Right atrium auricular region (tissue), 2 donors: Measurements from ENCODE around the gene APH1A. TPM values are rescaled to one million over a fixed set of nuclear protein-coding genes. Genes with fewer than 3 reads are reported as not detected.
"Not testable (repeated sequence)": the region's sequence is repeated elsewhere in the genome, so short reads cannot be mapped to it uniquely, and the experiment has no call there.

ENCODE experiments used
- DNase-seq: peaks from one replicate; pipeline ENCODE4 v3.0.0-alpha.2; 2019; ENCODE audit warnings: low spot score
- H3K27ac ChIP-seq, 2 donors: fragments of 200-600 bp; sonication (generic); 1 replicate in 1 of 2; 2 replicates in 1 of 2; pipeline ENCODE4 v1.5.1; 2016 to 2019
- H3K27me3 ChIP-seq, 2 donors: fragments of 200-600 bp; sonication (generic); one replicate each; pipeline versions ENCODE4 v1.5.1 to v1.6.0; 2017 to 2019
- H3K36me3 ChIP-seq: fragments of 200-600 bp; sonication (generic); one replicate; pipeline ENCODE4 v1.5.1; 2016
- H3K4me1 ChIP-seq, 2 donors: fragments of 200-600 bp; sonication (generic); one replicate each; pipeline versions ENCODE4 v1.5.1 to v1.6.0; 2017 to 2019
- H3K4me3 ChIP-seq, 2 donors: fragments of 200-600 bp; sonication (generic); 1 replicate in 1 of 2; 2 replicates in 1 of 2; pipeline ENCODE4 v1.5.1; 2017 to 2019; ENCODE audit warnings: mild to moderate bottlenecking in 1 of 2, moderate library complexity in 1 of 2
- H3K9me3 ChIP-seq, 2 donors: fragments of 200-600 bp; sonication (generic); one replicate each; pipeline ENCODE4 v1.5.1; 2019
- CTCF ChIP-seq, 2 donors: fragments of 200-600 bp; sonication (generic); IDR thresholded peaks; one replicate each; pipeline ENCODE4 v1.5.1; 2019; ENCODE audit warnings: antibody characterized with exemption in 2 of 2
- total RNA-seq, 2 donors: library from RNA; depleted of rRNA; stranded (reverse); fragments of >200 nt; gene quantifications; one replicate each; pipeline ENCODE4 v1.1.0, GENCODE V29; 2016

The APH1A gene
- 10 to 100 TPM; 60.6 to 64.9 TPM for total RNA-seq

- peak within 1 kb of the TSS; percentile 97 to 99 for H3K27ac ChIP-seq
- peak within 1 kb of the TSS; percentile 98 for H3K4me3 ChIP-seq
- H3K4me1 ChIP-seq: peaks cover 0 to 45% of the 10 kb centered on the region in 2 donors
- H3K9me3 ChIP-seq: no peaks in the 10 kb centered on the region
- H3K36me3 ChIP-seq: peaks cover 35% of the 10 kb centered on the region
- H3K27me3 ChIP-seq: no peaks in the 10 kb centered on the region
- DNase-seq: peak; percentile 98
- no peak for TF ChIP-seq CTCF (IDR thresholded peaks at IDR 0.05)
These were observed at the start of gene APH1A for GRCh38 chr1:150268705-150269403. APH1A (minus strand) TSS chr1:150269016; CDS start chr1:150268810, 206 bp downstream.

- not testable (repeated sequence) for H3K27me3 ChIP-seq, H3K4me3 ChIP-seq, H3K36me3 ChIP-seq, H3K27ac ChIP-seq, DNase-seq, H3K4me1 ChIP-seq, H3K9me3 ChIP-seq
These were observed 45.9 kb upstream of the APH1A start for GRCh38 chr1:150314691-150315090.

- no peak for DNase-seq
- H3K27me3 ChIP-seq: no peaks in the 10 kb centered on the region
- H3K9me3 ChIP-seq: no peaks in the 10 kb centered on the region
- no peak overlapping the region for H3K27ac ChIP-seq
- no peaks in the 10 kb centered on the region for H3K4me1 ChIP-seq
- H3K4me3 ChIP-seq: no peak overlapping the region
- TF ChIP-seq CTCF (IDR thresholded peaks at IDR 0.05): no peak
- H3K36me3 ChIP-seq: peaks cover 11% of the 10 kb centered on the region
These were observed 42.9 kb upstream of the APH1A start for GRCh38 chr1:150311762-150312161.

- no peaks in the 10 kb centered on the region for H3K9me3 ChIP-seq
- no peak for DNase-seq
- no peak overlapping the region for H3K27ac ChIP-seq
- no peak for TF ChIP-seq CTCF (IDR thresholded peaks at IDR 0.05)
- no peak overlapping the region for H3K4me3 ChIP-seq
- no peaks in the 10 kb centered on the region for H3K4me1 ChIP-seq
- no peaks in the 10 kb centered on the region for H3K27me3 ChIP-seq
- H3K36me3 ChIP-seq: peaks cover 11% of the 10 kb centered on the region
These were observed 41.1 kb upstream of the APH1A start for GRCh38 chr1:150309758-150310508.

DNA sequence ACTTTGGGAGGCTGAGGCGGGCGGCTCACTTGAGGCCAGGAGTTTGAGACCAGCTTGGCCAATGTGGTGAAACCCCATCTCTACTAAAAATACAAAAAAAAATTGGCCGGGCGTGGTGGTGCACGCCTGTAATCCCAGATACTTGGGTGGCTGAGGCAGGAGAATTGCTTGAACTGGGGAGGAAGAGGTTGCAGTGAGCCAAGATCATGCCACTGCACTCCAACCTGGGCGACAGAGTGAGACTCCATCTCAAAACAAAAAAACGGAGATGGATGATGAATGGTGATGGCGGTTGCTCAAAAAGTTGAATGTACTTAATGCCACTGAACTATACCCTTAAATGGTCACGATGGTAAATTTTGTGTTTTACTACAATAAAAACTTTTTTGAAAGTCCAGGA, 39.8 kb upstream of the APH1A start:
- DNase-seq, H3K27me3 ChIP-seq, H3K9me3 ChIP-seq, H3K4me3 ChIP-seq, H3K27ac ChIP-seq, H3K4me1 ChIP-seq: not testable (repeated sequence)
- peaks cover 11% of the 10 kb centered on the region for H3K36me3 ChIP-seq

GRCh38 chr1:150302902-150303301, 34.1 kb upstream of the APH1A start:
- Histone ChIP-seq H3K36me3 (peaks cover 42% of the 10 kb centered on the region), H3K27ac (no peak overlapping the region)

More at GRCh38 chr1:150302902-150303301, 34.1 kb upstream of the APH1A start:
- H3K27me3 ChIP-seq: no peaks in the 10 kb centered on the region
- H3K4me3 ChIP-seq: no peak overlapping the region
- H3K9me3 ChIP-seq: no peaks in the 10 kb centered on the region
- no peak for TF ChIP-seq CTCF (IDR thresholded peaks at IDR 0.05)
- H3K4me1 ChIP-seq: no peaks in the 10 kb centered on the region
- no peak for DNase-seq
